HUES6 (cell line): ENCODE data around the gene INPP4A.

Source experiments
- H3K27ac ChIP-seq: 2 replicates; pipeline ENCODE4 v1.7.0; 2013; ENCODE audit warnings: low read depth, mild to moderate bottlenecking, low read length, inconsistent platforms
- H3K27me3 ChIP-seq: 2 replicates; pipeline ENCODE4 v1.6.1; 2013; ENCODE audit warnings: low read length; ENCODE audit not compliant: control insufficient read depth, insufficient read depth
- H3K36me3 ChIP-seq: 2 replicates; pipeline ENCODE4 v1.6.1; 2013; ENCODE audit warnings: low read length; ENCODE audit not compliant: control insufficient read depth, insufficient read depth
- H3K4me1 ChIP-seq: 2 replicates; pipeline ENCODE4 v1.6.1; 2013; ENCODE audit warnings: low read length; ENCODE audit not compliant: control insufficient read depth, insufficient read depth
- H3K4me3 ChIP-seq: 2 replicates; pipeline ENCODE4 v1.5.1; 2013; ENCODE audit warnings: low read depth, low read length
- H3K9ac ChIP-seq: one replicate; pipeline ENCODE4 v1.6.1; 2013; ENCODE audit warnings: mild to moderate bottlenecking, low read length
- H3K9me3 ChIP-seq: 2 replicates; pipeline ENCODE4 v1.6.1; 2013; ENCODE audit warnings: low read depth, low read length; ENCODE audit not compliant: control insufficient read depth, insufficient read depth

Gene INPP4A

GRCh38 chr2:98471402-98472131 lies 26.9 kb downstream of the INPP4A start:
- Histone ChIP-seq H3K4me3 (no peak overlapping the region), H3K27me3 (no peaks in the 10 kb centered on the region), H3K36me3 (no peaks in the 10 kb centered on the region), H3K9ac (no peak overlapping the region), H3K9me3 (no peaks in the 10 kb centered on the region), H3K27ac (no peak overlapping the region), H3K4me1 (peaks cover 18% of the 10 kb centered on the region)

- Histone ChIP-seq H3K27me3 (no peaks in the 10 kb centered on the region), H3K27ac (no peak overlapping the region), H3K36me3 (no peaks in the 10 kb centered on the region), H3K4me1 (peaks cover 19% of the 10 kb centered on the region), H3K9me3 (no peaks in the 10 kb centered on the region), H3K9ac (no peak overlapping the region), H3K4me3 (no peak overlapping the region)
These were observed 27.5 kb downstream of the INPP4A start for GRCh38 chr2:98472132-98472650.

DNA sequence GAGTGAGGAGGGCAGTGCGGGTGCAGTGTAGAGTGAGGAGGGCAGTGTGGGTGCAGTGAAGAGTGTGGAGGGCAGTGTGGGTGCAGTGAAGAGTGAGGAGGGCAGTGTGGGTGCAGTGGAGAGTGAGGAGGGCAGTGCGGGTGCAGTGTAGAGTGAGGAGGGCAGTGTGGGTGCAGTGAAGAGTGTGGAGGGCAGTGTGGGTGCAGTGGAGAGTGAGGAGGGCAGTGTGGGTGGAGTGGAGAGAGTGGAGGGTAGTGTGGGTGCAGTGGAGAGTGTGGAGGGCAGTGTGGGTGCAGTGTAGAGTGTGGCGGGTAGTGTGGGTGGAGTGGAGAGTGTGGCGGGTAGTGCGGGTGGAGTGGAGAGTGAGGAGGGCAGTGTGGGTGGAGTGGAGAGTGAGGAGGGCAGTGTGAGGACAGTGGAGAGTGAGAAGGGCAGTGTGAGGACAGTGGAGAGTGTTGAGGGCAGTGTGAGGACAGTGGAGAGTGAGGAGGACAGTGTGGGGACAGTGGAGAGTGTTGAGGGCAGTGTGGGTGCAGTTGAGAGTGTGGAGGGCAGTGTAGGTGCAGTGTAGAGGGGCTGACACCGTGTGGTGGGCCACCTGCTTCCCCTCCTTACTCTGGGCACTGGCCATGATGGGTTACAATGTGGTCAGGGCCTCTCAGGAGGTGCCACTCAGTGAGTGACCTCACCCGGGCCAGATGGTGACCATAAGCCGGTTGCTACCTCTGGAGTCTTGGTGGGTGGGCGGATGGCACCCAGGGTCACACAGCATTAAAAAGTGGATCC lies 28.5 kb downstream of the INPP4A start:
- H3K9me3 ChIP-seq = no peaks in the 10 kb centered on the region
- no peaks in the 10 kb centered on the region for H3K27me3 ChIP-seq
- no peak overlapping the region for H3K4me3 ChIP-seq
- H3K27ac ChIP-seq = no peak overlapping the region
- H3K36me3 ChIP-seq = no peaks in the 10 kb centered on the region
- no peak overlapping the region for H3K9ac ChIP-seq
- peaks cover 21% of the 10 kb centered on the region for H3K4me1 ChIP-seq

DNA sequence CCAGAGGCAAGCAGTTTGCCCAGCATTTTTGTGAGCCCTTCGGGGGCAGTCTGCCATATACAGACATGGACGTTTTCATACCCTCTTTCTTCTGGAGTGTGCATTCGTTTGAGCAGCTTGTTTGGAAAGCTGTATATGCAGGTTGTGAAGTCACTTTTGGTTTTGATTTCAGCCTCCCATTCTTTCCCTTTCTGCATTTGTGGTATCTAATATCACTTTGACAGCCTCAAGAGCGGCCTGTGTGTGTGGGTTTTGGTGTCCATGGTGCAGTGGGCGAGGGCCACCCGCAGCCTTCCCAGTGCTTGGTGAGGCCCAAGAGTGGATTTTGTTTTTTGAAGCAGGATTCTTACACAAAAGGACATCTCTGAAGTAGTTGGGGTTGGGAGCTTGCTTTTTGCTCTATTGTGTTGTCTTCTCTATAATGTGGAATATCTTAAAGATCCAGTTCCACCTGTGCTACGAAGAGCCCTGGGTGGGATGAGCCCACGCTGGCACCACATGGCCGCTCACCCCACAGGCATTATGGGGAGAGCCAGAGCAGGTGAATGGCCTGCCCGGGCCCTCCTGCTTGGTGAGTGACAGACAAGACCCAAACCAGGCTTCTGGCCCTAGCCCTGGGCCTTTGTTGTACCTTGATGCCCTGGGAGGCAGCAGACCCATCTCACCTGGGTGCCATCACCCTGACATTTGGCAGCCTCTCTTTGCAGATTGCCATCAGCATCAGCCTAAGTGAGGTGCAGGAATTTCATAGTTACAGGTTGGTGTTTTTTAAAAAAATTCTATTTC lies 29.5 kb downstream of the INPP4A start:
- Histone ChIP-seq H3K27me3 (no peaks in the 10 kb centered on the region), H3K4me1 (peaks cover 28% of the 10 kb centered on the region), H3K9ac (no peak overlapping the region), H3K27ac (no peak overlapping the region), H3K9me3 (no peaks in the 10 kb centered on the region), H3K36me3 (no peaks in the 10 kb centered on the region), H3K4me3 (no peak overlapping the region)

- Histone ChIP-seq H3K9me3 (no peaks in the 10 kb centered on the region), H3K36me3 (no peaks in the 10 kb centered on the region), H3K27me3 (no peaks in the 10 kb centered on the region), H3K27ac (no peak overlapping the region), H3K9ac (no peak overlapping the region), H3K4me3 (no peak overlapping the region), H3K4me1 (peaks cover 36% of the 10 kb centered on the region)
These were observed 30.4 kb downstream of the INPP4A start for GRCh38 chr2:98474979-98475632.

DNA sequence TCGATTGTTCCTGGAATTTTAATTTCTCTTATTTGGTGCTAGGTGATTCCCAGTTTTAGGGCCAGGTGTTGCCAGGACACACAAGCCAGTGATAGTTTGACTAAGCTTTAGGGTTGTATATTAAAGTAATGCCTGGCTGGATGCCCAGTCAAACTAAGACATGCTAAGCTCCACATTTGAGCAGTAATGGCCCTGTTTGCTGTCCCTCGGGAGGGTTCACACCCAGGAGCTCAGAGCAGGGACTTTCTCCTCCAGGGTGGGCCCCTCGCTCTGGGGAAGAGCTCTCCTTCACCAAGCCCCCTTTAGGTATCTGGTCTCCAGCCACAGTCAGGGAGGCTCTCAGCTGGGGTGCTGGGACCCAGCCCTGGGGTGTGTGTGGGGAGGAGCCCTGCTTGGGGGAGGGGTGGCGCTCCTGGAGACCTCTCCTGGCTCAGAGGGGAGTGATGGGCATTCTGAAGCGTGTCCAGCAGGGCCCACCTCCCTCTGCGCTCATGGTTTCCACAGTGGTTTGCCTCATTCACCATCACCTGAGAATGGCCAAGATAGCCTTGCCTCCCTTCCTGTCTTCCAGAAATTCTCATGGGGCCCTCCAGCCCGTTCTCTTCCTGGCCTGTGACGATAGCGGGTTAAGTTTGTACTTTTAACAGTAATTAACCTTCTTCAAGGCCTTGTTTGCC lies 31.7 kb downstream of the INPP4A start:
- Histone ChIP-seq H3K4me1 (peaks cover 40% of the 10 kb centered on the region), H3K4me3 (no peak overlapping the region), H3K9ac (no peak overlapping the region), H3K9me3 (no peaks in the 10 kb centered on the region), H3K36me3 (no peaks in the 10 kb centered on the region), H3K27ac (no peak overlapping the region), H3K27me3 (no peaks in the 10 kb centered on the region)

DNA sequence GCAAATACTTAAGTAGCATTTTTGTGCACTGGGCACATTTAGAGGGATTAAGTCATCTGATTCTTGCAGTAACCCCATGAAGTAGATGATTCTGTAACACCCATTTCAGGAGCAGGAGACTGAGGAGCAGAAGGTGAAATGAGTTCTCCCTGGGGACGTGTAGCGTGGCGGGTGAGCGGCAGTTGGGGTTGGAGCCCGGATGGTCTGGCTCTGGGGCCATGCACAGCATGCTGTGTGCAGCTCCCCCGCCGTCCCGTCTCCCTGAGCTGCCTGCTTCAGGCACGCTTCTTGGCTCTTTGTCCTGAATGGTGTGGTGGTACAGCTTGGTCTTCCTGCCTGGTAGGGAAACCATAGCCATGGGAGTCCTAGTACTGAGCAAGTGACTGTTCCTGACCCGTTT lies 32.4 kb downstream of the INPP4A start:
- H3K27ac ChIP-seq = no peak overlapping the region

GRCh38 chr2:98477506-98477905 lies 32.8 kb downstream of the INPP4A start:
- H3K9me3 ChIP-seq = no peaks in the 10 kb centered on the region
- no peak overlapping the region for H3K9ac ChIP-seq
- H3K27me3 ChIP-seq = no peaks in the 10 kb centered on the region
- no peaks in the 10 kb centered on the region for H3K36me3 ChIP-seq
- H3K4me3 ChIP-seq = no peak overlapping the region
- peaks cover 40% of the 10 kb centered on the region for H3K4me1 ChIP-seq
- H3K27ac ChIP-seq = no peak overlapping the region

More for the DNA sequence above, 32.4 kb downstream of the INPP4A start:
- peaks cover 40% of the 10 kb centered on the region for H3K4me1 ChIP-seq
- no peak overlapping the region for H3K4me3 ChIP-seq
- H3K9me3 ChIP-seq = no peaks in the 10 kb centered on the region
- H3K27me3 ChIP-seq = no peaks in the 10 kb centered on the region
- H3K9ac ChIP-seq = no peak overlapping the region
- H3K36me3 ChIP-seq = no peaks in the 10 kb centered on the region

- Histone ChIP-seq H3K27me3 (no peaks in the 10 kb centered on the region), H3K27ac (no peak overlapping the region), H3K4me3 (no peak overlapping the region), H3K36me3 (no peaks in the 10 kb centered on the region), H3K9ac (no peak overlapping the region), H3K9me3 (no peaks in the 10 kb centered on the region), H3K4me1 (peaks cover 40% of the 10 kb centered on the region)
These were observed 33.5 kb downstream of the INPP4A start for GRCh38 chr2:98478088-98478551.

- Histone ChIP-seq H3K9ac (no peak overlapping the region), H3K27ac (no peak overlapping the region), H3K4me1 (peaks cover 40% of the 10 kb centered on the region), H3K4me3 (no peak overlapping the region), H3K27me3 (no peaks in the 10 kb centered on the region), H3K36me3 (no peaks in the 10 kb centered on the region), H3K9me3 (no peaks in the 10 kb centered on the region)
These were observed 34.2 kb downstream of the INPP4A start for GRCh38 chr2:98478907-98479306.
